Ovary (tissue), 10 donors: ENCODE measurements around the gene FNDC8. TPM values are rescaled to one million over a fixed set of nuclear protein-coding genes. Genes with fewer than 3 reads are reported as not detected.

Experiments used
- DNase-seq, 5 donors: peaks; one replicate each; pipeline ENCODE4 v3.0.0-alpha.2; 2019 to 2020
- H3K27ac ChIP-seq, 2 donors: fragments of 200-600 bp; one replicate each; pipeline versions ENCODE4 v1.5.1 to v1.8.0; 2019 to 2022
- H3K27me3 ChIP-seq: fragments of 200-600 bp; one replicate; pipeline ENCODE4 v1.8.0; 2022
- H3K36me3 ChIP-seq: fragments of 200-600 bp; sonication (generic); one replicate; pipeline ENCODE4 v1.5.1; 2019
- H3K4me1 ChIP-seq: one replicate; pipeline ENCODE4 v1.8.1; 2013; ENCODE audit warnings: mild to moderate bottlenecking, moderate library complexity; ENCODE audit not compliant: insufficient read depth
- H3K4me3 ChIP-seq: fragments of 200-600 bp; sonication (generic); one replicate; pipeline ENCODE4 v1.5.1; 2017
- H3K9me3 ChIP-seq, 2 donors: fragments of 200-600 bp in 1 of 2; sonication (generic) in 1 of 2; one replicate each; pipeline versions ENCODE4 v1.5.1 to v1.8.1; 2013 to 2019; ENCODE audit warnings: mild to moderate bottlenecking in 1 of 2, moderate library complexity in 1 of 2
- CTCF ChIP-seq, 3 donors: fragments of 450-650 bp in 2 of 3; fragments of 200-600 bp in 1 of 3; IDR thresholded peaks; one replicate each; pipeline versions ENCODE4 v1.5.1 to v1.8.0; 2016 to 2022; ENCODE audit warnings: antibody characterized with exemption in 3 of 3, mild to moderate bottlenecking in 1 of 3
- EP300 ChIP-seq: sonication (generic); formaldehyde crosslinking; IDR thresholded peaks from one replicate; pipeline ENCODE4 v1.6.1; 2017; ENCODE audit warnings: antibody characterized with exemption
- POLR2A ChIP-seq: fragments of 450-650 bp; IDR thresholded peaks from one replicate; pipeline ENCODE4 v1.6.1; 2017; ENCODE audit warnings: antibody characterized with exemption, mild to moderate bottlenecking, moderate library complexity
- WGBS, 3 donors: extraction: QIAGEN DNeasy Blood & Tissue Kit in 1 of 3; methylation state at CpG; one replicate each; pipeline versions ENCODE4 v1.1.5 to v1.1.7; 2013 to 2017; 5-methylcytosine and 5-hydroxymethylcytosine counted together
- intact Hi-C, 4 donors: fragments of 100-400 bp; cut with DNase I; formaldehyde crosslinking; loops; one replicate each; pipeline versions ENCODE4 v1.11.0 to v1.15.1; 2022 to 2023
- long read RNA-seq, 3 donors: library from polyadenylated mRNA in 2 of 3; unstranded in 2 of 3; transcript quantifications; one replicate each; pipeline ENCODE4 v2.0.0 and lab custom pipeline, GENCODE V29; 2021 to 2026
- polyA plus RNA-seq, 2 donors: library from polyadenylated mRNA; stranded (reverse); fragments of 200-250 nt in 1 of 2; fragments of 350-450 nt in 1 of 2; fragmentation: Illumina TruSeq in 1 of 2; extraction: RNeasy Lipid Tissue Mini Kit (QIAGEN cat#74804) in 1 of 2; gene quantifications; one replicate each; pipeline ENCODE4 v1.2.3, GENCODE V29; 2013 to 2014
- total RNA-seq, 7 donors: library from RNA; depleted of rRNA in 2 of 7; stranded (reverse); fragments of >200 nt in 2 of 7; fragmentation: NEBNext Ultra II Directional in 3 of 7; extraction: Animal tissue kit (Norgen Biotek cat#: 25700) in 3 of 7; gene quantifications; one replicate each; pipeline versions ENCODE4 v1.1.0 to v1.2.4, GENCODE V29; 2016 to 2023
- donor health status: DM: no; HTN: no; CAD: no; lungs with moderate emphysema.
- donor health status: DM: no; HTN: no; CAD: no.
- donor health status: Bipolar disorder and iron deficiency.
- donor health status: DM: yes; HTN: yes; CAD: no.
- donor health status: DM: no; HTN: no; CAD: no.
- donor health status: DM: yes; HTN: yes; CAD: no.

The FNDC8 gene
- total RNA-seq (not detected), polyA plus RNA-seq (not detected)
- long read RNA-seq, donor 1, result 0 reads
- long read RNA-seq, donor 2, result 0 reads
- long read RNA-seq, donor 3, result 0 reads

GRCh38 chr17:35121315-35121714 is at the start of gene FNDC8:
TSS of gene FNDC8 (plus strand) at chr17:35121615. CDS start at chr17:35121694, 79 bp downstream.
- no peaks in the 10 kb centered on the region for H3K4me1 ChIP-seq
- DNase-seq, result no peak
- H3K27ac ChIP-seq, result no peak within 1 kb of the TSS
- H3K4me3 ChIP-seq, result no peak within 1 kb of the TSS
- no peaks in the 10 kb centered on the region for H3K27me3 ChIP-seq
- H3K36me3 ChIP-seq, result no peaks in the 10 kb centered on the region
- 84 to 96% (median 91%) methylated on average over 3 of the region's 3 CpGs for WGBS, 3 donors
- TF ChIP-seq CTCF (IDR thresholded peaks at IDR 0.05) (no peak), POLR2A (no peak), EP300 (no peak)
- intact Hi-C loops, result loop anchor here in 2 of 4 donors (2.0 to 10.0 kb wide), 2 partner anchors 697 to 701 kb away; no protein-coding TSS in a partner anchor
- H3K9me3 ChIP-seq, result no peaks in the 10 kb centered on the region

DNA sequence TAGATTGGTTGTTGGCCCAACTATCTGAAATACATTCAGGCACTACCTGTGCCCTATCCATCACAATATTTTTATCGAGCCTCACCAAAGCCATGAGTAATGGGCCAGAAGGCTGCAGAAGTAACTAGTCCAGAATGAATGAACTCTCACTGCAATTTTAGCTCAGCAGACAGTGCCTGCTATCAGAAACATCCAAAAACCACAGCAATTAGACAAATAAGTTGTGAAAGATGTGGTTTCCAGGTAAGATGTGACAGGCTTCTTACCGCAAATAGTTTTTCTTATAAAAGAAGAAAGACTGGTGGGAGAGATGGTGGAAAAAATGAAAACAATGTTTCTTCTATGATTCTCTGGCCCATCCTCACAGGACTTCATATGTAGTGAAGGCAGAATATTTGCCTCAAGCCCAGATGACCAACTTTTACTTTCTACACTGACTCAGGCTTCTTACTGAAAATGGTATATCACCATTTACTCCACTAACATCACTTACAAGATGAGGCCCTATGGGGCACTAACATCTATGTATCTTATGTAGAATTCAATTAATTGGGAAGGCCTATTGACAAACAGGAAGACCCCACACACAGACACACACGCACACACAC is 48.1 kb upstream of the FNDC8 start:
- intact Hi-C loops, result no loop called here
- H3K27me3 ChIP-seq, result no peaks in the 10 kb centered on the region
- 86 to 87% (median 87%) methylated on average over 3 of the region's 3 CpGs for WGBS, 3 donors
- no peak overlapping the region for H3K4me3 ChIP-seq
- TF ChIP-seq EP300 (no peak), CTCF (IDR thresholded peaks at IDR 0.05) (no peak), POLR2A (no peak)
- no peaks in the 10 kb centered on the region for H3K9me3 ChIP-seq
- H3K36me3 ChIP-seq, result no peaks in the 10 kb centered on the region
- DNase-seq, result no peak
- H3K4me1 ChIP-seq, result no peaks in the 10 kb centered on the region
- no peak overlapping the region for H3K27ac ChIP-seq

DNA sequence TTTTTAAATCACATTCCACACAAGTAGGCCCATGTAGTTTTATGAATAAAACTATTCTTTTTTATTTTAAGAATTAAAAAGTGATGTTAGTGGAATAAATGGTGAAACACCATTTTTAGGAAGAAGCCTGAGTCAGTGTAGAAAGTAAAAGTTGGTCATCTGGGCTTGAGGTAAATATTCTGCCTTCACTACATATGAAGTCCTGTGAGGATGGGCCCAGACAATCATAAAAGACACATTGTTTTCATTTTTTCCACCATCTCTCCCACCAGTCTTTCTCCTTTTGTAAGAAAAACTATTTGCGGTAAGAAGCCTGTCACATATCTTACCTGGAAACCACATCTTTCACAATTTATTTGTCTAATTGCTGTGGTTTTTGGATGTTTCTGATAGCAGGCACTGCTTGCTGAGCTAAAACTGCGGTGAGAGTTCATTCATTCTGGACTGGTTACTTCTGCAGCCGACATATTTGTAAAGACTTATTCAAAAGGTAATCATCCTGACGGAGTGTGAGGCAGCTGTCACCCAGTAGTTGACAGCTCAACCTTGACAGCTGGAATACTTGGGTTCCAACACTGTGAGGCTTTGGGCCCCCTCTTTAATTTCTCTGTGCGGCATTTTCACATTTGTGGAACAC is 47.3 kb upstream of the FNDC8 start:
- intact Hi-C loops, result no loop called here
- WGBS, 3 donors, result 87 to 90% (median 89%) methylated on average over 5 of the region's 5 CpGs

More for the DNA sequence above, 47.3 kb upstream of the FNDC8 start:
- Histone ChIP-seq H3K4me1 (no peaks in the 10 kb centered on the region), H3K4me3 (no peak overlapping the region), H3K27ac (no peak overlapping the region), H3K9me3 (no peaks in the 10 kb centered on the region), H3K36me3 (no peaks in the 10 kb centered on the region), H3K27me3 (no peaks in the 10 kb centered on the region)
- DNase-seq, result no peak
- TF ChIP-seq POLR2A (no peak), CTCF (IDR thresholded peaks at IDR 0.05) (no peak), EP300 (no peak)
